Stimulated activated CD4-positive, alpha-beta T cell treated with anti-CD3 and anti-CD28 coated beads, Interleukin-1b, Interleukin-23, amount 100 ng/mL, for 4 hours (primary cell): ENCODE measurements around the gene PPARA.

Experiments used
- DNase-seq, 2 donors: peaks; one replicate each; pipeline ENCODE4 v3.0.0-alpha.2; 2020; ENCODE audit warnings: low read depth in 2 of 2

PPARA gene

GRCh38 chr22:46113910-46114517 is 36.3 kb upstream of the PPARA start:
- no peak for DNase-seq

- no peak for DNase-seq
Measured at GRCh38 chr22:46114518-46115387, 35.6 kb upstream of the PPARA start.

GRCh38 chr22:46115388-46115678 is 35.0 kb upstream of the PPARA start:
- no peak for DNase-seq

GRCh38 chr22:46115755-46116490 is 34.4 kb upstream of the PPARA start:
- DNase-seq: peak in 1 of 2 donors; percentile 8

- peak; percentile 79 to 85 for DNase-seq
Measured at GRCh38 chr22:46116491-46116958, 33.8 kb upstream of the PPARA start.

- DNase-seq: no peak
Measured at GRCh38 chr22:46117206-46118199, 32.8 kb upstream of the PPARA start.

GRCh38 chr22:46119093-46119728 is 31.1 kb upstream of the PPARA start:
- DNase-seq: no peak

GRCh38 chr22:46119729-46120419 is 30.5 kb upstream of the PPARA start:
- DNase-seq: no peak

GRCh38 chr22:46120420-46120737 is 29.9 kb upstream of the PPARA start:
- DNase-seq: no peak

GRCh38 chr22:46121079-46121478 is 29.2 kb upstream of the PPARA start:
- no peak for DNase-seq

GRCh38 chr22:46121523-46122287 is 28.6 kb upstream of the PPARA start:
- DNase-seq: no peak

GRCh38 chr22:46122511-46122971 is 27.8 kb upstream of the PPARA start:
- DNase-seq: peak; percentile 54 to 77

- no peak for DNase-seq
Measured at GRCh38 chr22:46122980-46123693, 27.2 kb upstream of the PPARA start.

GRCh38 chr22:46123694-46124382 is 26.5 kb upstream of the PPARA start:
- DNase-seq: no peak

GRCh38 chr22:46124383-46125144 is 25.8 kb upstream of the PPARA start:
- DNase-seq: no peak

GRCh38 chr22:46125311-46125710 is 25.0 kb upstream of the PPARA start:
- DNase-seq: no peak
